Thymus (tissue), 14 donors: ENCODE measurements around the gene DAPK2. TPM values are rescaled to one million over a fixed set of nuclear protein-coding genes. Genes with fewer than 3 reads are reported as not detected.

Experiments used
- DNase-seq, 9 donors: peaks; one replicate each; pipeline ENCODE4 v3.0.0-alpha.2; 2013; ENCODE audit warnings: low spot score in 9 of 9, low read depth in 6 of 9, missing footprints in 1 of 9
- H3K27ac ChIP-seq, 2 donors: one replicate each; pipeline ENCODE4 v1.5.1; 2013; ENCODE audit warnings: control low read depth in 1 of 2, low read depth in 1 of 2, low read length in 1 of 2, mild to moderate bottlenecking in 1 of 2, moderate library complexity in 1 of 2
- H3K27me3 ChIP-seq, 2 donors: one replicate each; pipeline ENCODE4 v1.5.1; 2013; ENCODE audit warnings: low read length in 1 of 2; ENCODE audit not compliant: control insufficient read depth in 2 of 2, insufficient read depth in 1 of 2
- H3K36me3 ChIP-seq, 2 donors: one replicate each; pipeline ENCODE4 v1.5.1; 2013; ENCODE audit warnings: low read length in 1 of 2, mild to moderate bottlenecking in 1 of 2, moderate library complexity in 1 of 2; ENCODE audit not compliant: control insufficient read depth in 2 of 2, insufficient read depth in 2 of 2
- H3K4me1 ChIP-seq, 2 donors: one replicate each; pipeline ENCODE4 v1.5.1; 2013; ENCODE audit warnings: low read length in 2 of 2; ENCODE audit not compliant: control insufficient read depth in 2 of 2, insufficient read depth in 2 of 2
- H3K4me3 ChIP-seq, 2 donors: one replicate each; pipeline ENCODE4 v1.5.1; 2013; ENCODE audit warnings: low read length in 2 of 2, control low read depth in 1 of 2, mild to moderate bottlenecking in 1 of 2
- H3K9me3 ChIP-seq, 2 donors: one replicate each; pipeline ENCODE4 v1.5.1; 2013; ENCODE audit warnings: low read length in 1 of 2, mild to moderate bottlenecking in 1 of 2; ENCODE audit not compliant: control insufficient read depth in 2 of 2, insufficient read depth in 1 of 2
- WGBS: extraction: QIAGEN DNeasy Blood & Tissue Kit; methylation state at CpG from one replicate; pipeline ENCODE4 v1.1.7; 2013; 5-methylcytosine and 5-hydroxymethylcytosine counted together
- long read RNA-seq, 10 donors: transcript quantifications; one replicate each; lab custom pipeline, GENCODE V29; 2026
- polyA plus RNA-seq: library from polyadenylated mRNA; stranded (reverse); fragments of 200-250 nt; gene quantifications from one replicate; pipeline ENCODE4 v1.2.3, GENCODE V29; 2013
- total RNA-seq: library from RNA; stranded (reverse); fragments of 120-200 nt; gene quantifications from one replicate; pipeline ENCODE4 v1.2.4, GENCODE V29; 2013
- donor health status: healthy.

DAPK2 gene
- total RNA-seq (3.3 TPM), polyA plus RNA-seq (3.3 TPM)
- long read RNA-seq, donor 1, result 0 reads
- long read RNA-seq, donor 2, result 0 reads
- long read RNA-seq, donor 3, partial matches to known transcripts, result 0 of 2 reads
- long read RNA-seq, donor 3, other reads (novel, unspliced or antisense), result 0 of 2 reads
- long read RNA-seq, donor 4, result 0 reads
- long read RNA-seq, donor 5, result 0 reads
- long read RNA-seq, donor 6, result 0 reads
- long read RNA-seq, donor 7, result 0 reads
- long read RNA-seq, donor 8, partial matches to known transcripts, result 0 of 1 reads
- long read RNA-seq, donor 8, other reads (novel, unspliced or antisense), result 0 of 1 reads
- long read RNA-seq, donor 9, result 0 reads
- long read RNA-seq, donor 10, partial matches to known transcripts, result 0 of 1 reads
- long read RNA-seq, donor 10, other reads (novel, unspliced or antisense), result 0 of 1 reads

- DNase-seq, result peak in 7 of 9 donors; percentile 19 to 60 (median 34)
- H3K27ac ChIP-seq, result no peak within 1 kb of the TSS
- no peaks in the 10 kb centered on the region for H3K9me3 ChIP-seq
- H3K36me3 ChIP-seq, result no peaks in the 10 kb centered on the region
- peaks cover 0 to 41% of the 10 kb centered on the region in 2 donors for H3K27me3 ChIP-seq
- 5% methylated on average over 50 of the region's 50 CpGs for WGBS
- H3K4me3 ChIP-seq, result peak within 1 kb of the TSS; percentile 22 to 43
- H3K4me1 ChIP-seq, result peaks cover 3 to 18% of the 10 kb centered on the region in 2 donors
Observed at GRCh38 chr15:64046421-64047153, at the start of gene DAPK2. DAPK2 (minus strand) TSS chr15:64046485; CDS start chr15:64040261, 6,224 bp downstream.

- H3K27ac ChIP-seq, result peak overlapping the region; percentile 44 to 78
- peaks cover 0 to 4% of the 10 kb centered on the region in 2 donors for H3K9me3 ChIP-seq
- H3K36me3 ChIP-seq, result peaks cover 0 to 2% of the 10 kb centered on the region in 2 donors
- DNase-seq, result peak in 1 of 9 donors; percentile 12
- peaks cover 19 to 39% of the 10 kb centered on the region in 2 donors for H3K4me1 ChIP-seq
- WGBS, result 46% methylated on average over 4 of the region's 4 CpGs
- H3K4me3 ChIP-seq, result peak overlapping the region; percentile 95 to 96
- no peaks in the 10 kb centered on the region for H3K27me3 ChIP-seq
Observed at GRCh38 chr15:64095431-64095794, 49.1 kb upstream of the DAPK2 start.

GRCh38 chr15:64093627-64094417, 47.5 kb upstream of the DAPK2 start, which contains the start of gene CIAO2A:
CIAO2A (minus strand) TSS chr15:64093838; CDS start chr15:64093768, 70 bp downstream.
- no peaks in the 10 kb centered on the region for H3K27me3 ChIP-seq
- H3K4me1 ChIP-seq, result peaks cover 19 to 42% of the 10 kb centered on the region in 2 donors
- peaks cover 0 to 4% of the 10 kb centered on the region in 2 donors for H3K9me3 ChIP-seq
- peak within 1 kb of the TSS; percentile 88 to 97 for H3K27ac ChIP-seq
- under 1% methylated on average over 41 of the region's 41 CpGs for WGBS
- peaks cover 0 to 7% of the 10 kb centered on the region in 2 donors for H3K36me3 ChIP-seq
- peak within 1 kb of the TSS; percentile 61 to 88 for H3K4me3 ChIP-seq
- peak; percentile 90 to 99 (median 97) for DNase-seq

- peak in 4 of 9 donors; percentile 18 to 57 (median 32) for DNase-seq
- WGBS, result 10% methylated on average over 22 of the region's 22 CpGs
- Histone ChIP-seq H3K27ac (peak overlapping the region; percentile 76 to 97), H3K4me1 (peaks cover 19 to 42% of the 10 kb centered on the region in 2 donors), H3K27me3 (no peaks in the 10 kb centered on the region), H3K36me3 (peaks cover 3 to 10% of the 10 kb centered on the region in 2 donors), H3K4me3 (peak overlapping the region; percentile 61 to 88), H3K9me3 (peaks cover 0 to 4% of the 10 kb centered on the region in 2 donors)
Observed at GRCh38 chr15:64092864-64093626, 46.8 kb upstream of the DAPK2 start.

- Histone ChIP-seq H3K27me3 (no peaks in the 10 kb centered on the region), H3K9me3 (peaks cover 0 to 4% of the 10 kb centered on the region in 2 donors), H3K4me1 (peaks cover 17 to 41% of the 10 kb centered on the region in 2 donors), H3K27ac (peak overlapping the region in 1 of 2 donors; percentile 97), H3K36me3 (peaks cover 6 to 12% of the 10 kb centered on the region in 2 donors), H3K4me3 (peak overlapping the region in 1 of 2 donors; percentile 88)
- DNase-seq, result peak in 2 of 9 donors; percentile 44 to 67
Observed at GRCh38 chr15:64092075-64092820, 46.0 kb upstream of the DAPK2 start.

GRCh38 chr15:64090527-64090926, 44.2 kb upstream of the DAPK2 start:
- no peaks in the 10 kb centered on the region for H3K27me3 ChIP-seq
- WGBS, result 78% methylated on average over 3 of the region's 3 CpGs
- H3K4me1 ChIP-seq, result peaks cover 11 to 28% of the 10 kb centered on the region in 2 donors
- H3K27ac ChIP-seq, result no peak overlapping the region
- H3K9me3 ChIP-seq, result no peaks in the 10 kb centered on the region
- no peak overlapping the region for H3K4me3 ChIP-seq
- H3K36me3 ChIP-seq, result peaks cover 8 to 12% of the 10 kb centered on the region in 2 donors
- peak in 1 of 9 donors; percentile 12 for DNase-seq

GRCh38 chr15:64089543-64090280, 43.4 kb upstream of the DAPK2 start:
- peak in 1 of 9 donors; percentile 10 for DNase-seq
- H3K36me3 ChIP-seq, result peaks cover 8 to 12% of the 10 kb centered on the region in 2 donors

More at GRCh38 chr15:64089543-64090280, 43.4 kb upstream of the DAPK2 start:
- no peaks in the 10 kb centered on the region for H3K9me3 ChIP-seq
- H3K4me3 ChIP-seq, result no peak overlapping the region
- whole genome bisulfite sequencing, result 86% methylated on average over 12 of the region's 12 CpGs
- H3K4me1 ChIP-seq, result peaks cover 4 to 19% of the 10 kb centered on the region in 2 donors
- H3K27me3 ChIP-seq, result no peaks in the 10 kb centered on the region
- H3K27ac ChIP-seq, result no peak overlapping the region
